SK-N-MC (cell line): ENCODE measurements around the gene TBL3.

Experiments
- EZH2 ChIP-seq: fragments of 200-600 bp; sonication (generic); IDR thresholded peaks from one replicate; pipeline ENCODE4 v1.6.1; 2017; ENCODE audit warnings: antibody characterized with exemption
- POLR2AphosphoS5 ChIP-seq: IDR thresholded peaks from 2 replicates; pipeline ENCODE4 v1.6.1; 2012; ENCODE audit warnings: mild to moderate bottlenecking, low read depth, low read length, borderline replicate concordance

- TF ChIP-seq POLR2AphosphoS5: no peak
- no peak for TF ChIP-seq EZH2
Measured at GRCh38 chr16:1936945-1937479, 34.8 kb upstream of the TBL3 start.
